Esophagus squamous epithelium (tissue), 5 donors: ENCODE data around the gene ITFG1. TPM values are rescaled to one million over a fixed set of nuclear protein-coding genes. Genes with fewer than 3 reads are reported as not detected.

Experiments
- DNase-seq: peaks from one replicate; lab custom pipeline; 2025; lab: John Stamatoyannopoulos, UW
- H3K27ac ChIP-seq, 4 donors: fragments of 200-600 bp; sonication (generic); one replicate each; pipeline ENCODE4 v1.5.1; 2016 to 2019; ENCODE audit warnings: mild to moderate bottlenecking in 1 of 4
- H3K27me3 ChIP-seq, 4 donors: fragments of 200-600 bp; sonication (generic); 1 replicate in 3 of 4; 2 replicates in 1 of 4; pipeline versions ENCODE4 v1.5.1 to v1.6.0; 2017 to 2021; ENCODE audit warnings: antibody characterized with exemption in 1 of 4
- H3K36me3 ChIP-seq, 3 donors: fragments of 200-600 bp; sonication (generic); one replicate each; pipeline ENCODE4 v1.5.1; 2016 to 2019
- H3K4me1 ChIP-seq, 3 donors: fragments of 200-600 bp; sonication (generic); one replicate each; pipeline ENCODE4 v1.5.1; 2017 to 2019
- H3K4me3 ChIP-seq, 4 donors: fragments of 200-600 bp; sonication (generic); 1 replicate in 3 of 4; 2 replicates in 1 of 4; pipeline ENCODE4 v1.5.1; 2016 to 2019; ENCODE audit warnings: mild to moderate bottlenecking in 2 of 4, moderate library complexity in 1 of 4
- H3K9me3 ChIP-seq, 3 donors: fragments of 200-600 bp; sonication (generic); one replicate each; pipeline ENCODE4 v1.5.1; 2016 to 2019
- POLR2A ChIP-seq, 4 donors: fragments of 450-650 bp; IDR thresholded peaks; one replicate each; pipeline ENCODE4 v1.6.1; 2017; ENCODE audit warnings: antibody characterized with exemption in 4 of 4, mild to moderate bottlenecking in 4 of 4, moderate library complexity in 3 of 4
- WGBS, 2 donors: methylation state at CpG; one replicate each; pipeline ENCODE4 v1.1.5; 2018; 5-methylcytosine and 5-hydroxymethylcytosine counted together
- intact Hi-C: fragments of 100-400 bp; cut with DNase I; formaldehyde crosslinking; loops from one replicate; pipeline ENCODE4 v1.15.0; 2022
- total RNA-seq, 4 donors: library from RNA; depleted of rRNA; stranded (reverse); fragments of >200 nt; gene quantifications; one replicate each; pipeline ENCODE4 v1.1.0, GENCODE V29; 2016
- TF ChIP-seq, protein P1 (sequence below), 6 experiments: fragments of 450-650 bp in 4 of 6; fragments of 200-600 bp in 2 of 6; sonication (generic) in 2 of 6; IDR thresholded peaks; one replicate each; pipeline ENCODE4 v1.5.1; 2016 to 2019; ENCODE audit warnings: antibody characterized with exemption in 6 of 6, mild to moderate bottlenecking in 4 of 6, moderate library complexity in 4 of 6
- donor health status: DM: yes; HTN: yes; CAD: no.

ITFG1 gene
- total RNA-seq, 4 donors from 2014 or later: 16.1 to 31.9 (median 26.4) TPM

DNA sequence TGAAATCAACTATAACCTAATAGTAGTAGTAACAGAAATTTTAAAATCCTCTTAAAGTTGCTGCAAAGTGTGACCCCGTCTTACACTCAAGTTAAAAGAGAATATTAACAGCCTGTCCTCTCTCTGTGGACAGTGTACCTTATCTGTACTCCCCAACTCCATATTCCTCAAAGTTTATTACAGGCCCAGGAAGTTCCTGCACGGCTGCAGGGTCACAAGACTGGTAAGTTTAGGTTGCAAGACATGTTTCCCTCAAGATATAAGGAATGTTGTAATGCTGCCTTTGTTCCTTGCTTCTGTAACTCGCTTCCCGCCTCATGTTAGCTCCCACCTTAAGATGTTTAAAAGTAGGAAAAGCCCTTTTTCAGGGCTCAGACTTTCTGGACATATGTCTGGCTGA is 72.2 kb downstream of the ITFG1 start:
- Histone ChIP-seq H3K36me3 (no peaks in the 10 kb centered on the region), H3K9me3 (no peaks in the 10 kb centered on the region), H3K27ac (no peak overlapping the region), H3K27me3 (no peaks in the 10 kb centered on the region), H3K4me1 (no peaks in the 10 kb centered on the region), H3K4me3 (no peak overlapping the region)
- no peak for TF ChIP-seq POLR2A (IDR thresholded peaks at IDR 0.05)
- TF ChIP-seq, protein P1, sequence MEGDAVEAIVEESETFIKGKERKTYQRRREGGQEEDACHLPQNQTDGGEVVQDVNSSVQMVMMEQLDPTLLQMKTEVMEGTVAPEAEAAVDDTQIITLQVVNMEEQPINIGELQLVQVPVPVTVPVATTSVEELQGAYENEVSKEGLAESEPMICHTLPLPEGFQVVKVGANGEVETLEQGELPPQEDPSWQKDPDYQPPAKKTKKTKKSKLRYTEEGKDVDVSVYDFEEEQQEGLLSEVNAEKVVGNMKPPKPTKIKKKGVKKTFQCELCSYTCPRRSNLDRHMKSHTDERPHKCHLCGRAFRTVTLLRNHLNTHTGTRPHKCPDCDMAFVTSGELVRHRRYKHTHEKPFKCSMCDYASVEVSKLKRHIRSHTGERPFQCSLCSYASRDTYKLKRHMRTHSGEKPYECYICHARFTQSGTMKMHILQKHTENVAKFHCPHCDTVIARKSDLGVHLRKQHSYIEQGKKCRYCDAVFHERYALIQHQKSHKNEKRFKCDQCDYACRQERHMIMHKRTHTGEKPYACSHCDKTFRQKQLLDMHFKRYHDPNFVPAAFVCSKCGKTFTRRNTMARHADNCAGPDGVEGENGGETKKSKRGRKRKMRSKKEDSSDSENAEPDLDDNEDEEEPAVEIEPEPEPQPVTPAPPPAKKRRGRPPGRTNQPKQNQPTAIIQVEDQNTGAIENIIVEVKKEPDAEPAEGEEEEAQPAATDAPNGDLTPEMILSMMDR (IDR thresholded peaks at IDR 0.05): no peak
- intact Hi-C loops: no loop called here
- no peak for DNase-seq
- 93 to 97% methylated on average over 4 of the region's 4 CpGs for WGBS, 2 donors

DNA sequence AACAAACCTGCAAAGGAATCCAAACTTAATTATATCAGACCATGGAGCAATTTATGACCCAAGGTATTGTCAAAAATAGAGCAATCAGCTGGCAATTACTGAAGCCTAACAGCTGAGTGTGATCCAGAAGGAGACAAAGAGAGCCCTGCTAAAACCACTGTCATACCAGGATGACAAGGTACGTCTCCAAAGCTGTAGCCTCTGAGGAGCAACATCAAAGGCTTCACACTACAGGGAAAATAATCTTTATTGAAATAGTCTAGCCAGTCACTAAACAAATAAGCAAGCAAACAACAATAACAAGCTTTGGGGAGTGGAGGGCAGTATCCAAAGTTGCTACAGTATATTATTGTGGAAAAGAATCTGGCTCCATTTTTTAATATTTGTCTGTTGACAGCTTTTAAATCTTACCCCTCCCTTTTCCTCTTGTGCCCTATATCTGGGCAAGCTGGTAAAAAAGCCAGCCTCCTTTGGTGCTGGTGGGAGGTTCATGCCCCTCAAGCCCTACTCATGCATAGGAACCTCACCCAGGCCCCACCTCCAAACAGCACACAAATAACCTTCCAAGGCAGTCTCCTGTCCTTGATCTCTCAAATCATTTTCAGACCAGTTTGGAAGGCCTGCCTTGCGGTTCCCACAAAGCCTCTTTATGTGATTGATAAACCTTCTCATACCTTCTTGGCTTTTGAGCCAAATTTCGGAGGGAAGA is 73.7 kb downstream of the ITFG1 start:
- no peak for TF ChIP-seq POLR2A (IDR thresholded peaks at IDR 0.05)
- TF ChIP-seq, protein P1 (IDR thresholded peaks at IDR 0.05): no peak
- no peak for DNase-seq
- H3K4me1 ChIP-seq: no peaks in the 10 kb centered on the region
- intact Hi-C loops: no loop called here
- H3K27ac ChIP-seq: no peak overlapping the region
- H3K27me3 ChIP-seq: no peaks in the 10 kb centered on the region
- WGBS, 2 donors: 87 to 91% methylated on average over 3 of the region's 3 CpGs
- no peaks in the 10 kb centered on the region for H3K36me3 ChIP-seq
- H3K4me3 ChIP-seq: no peak overlapping the region
- no peaks in the 10 kb centered on the region for H3K9me3 ChIP-seq

DNA sequence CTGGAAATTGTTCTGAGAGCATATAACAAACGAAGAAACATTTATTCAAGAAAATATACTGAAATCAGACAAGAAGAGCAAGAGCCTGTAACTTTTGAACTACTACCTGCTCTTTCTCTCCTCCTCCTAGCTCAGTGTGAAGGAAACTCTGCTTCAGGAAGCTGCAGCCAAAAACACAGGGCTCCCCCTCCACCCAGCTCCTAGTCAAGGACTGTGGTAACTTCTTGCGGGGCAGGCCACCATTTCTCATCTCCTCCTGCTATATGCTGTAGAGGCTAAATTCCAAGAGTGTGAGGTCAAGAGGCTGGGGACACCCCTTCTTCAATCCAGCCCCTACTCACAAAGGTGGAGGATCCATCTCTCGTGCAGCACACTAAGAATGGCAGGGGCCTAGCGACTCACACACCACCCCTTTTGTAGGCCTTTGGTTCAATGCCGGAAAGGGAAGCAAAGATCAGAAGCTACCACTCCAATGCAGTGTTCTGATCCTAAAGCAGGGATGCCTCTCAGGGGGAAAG is 74.6 kb downstream of the ITFG1 start:
- Histone ChIP-seq H3K27me3 (no peaks in the 10 kb centered on the region), H3K4me3 (no peak overlapping the region), H3K36me3 (no peaks in the 10 kb centered on the region), H3K4me1 (no peaks in the 10 kb centered on the region), H3K27ac (no peak overlapping the region), H3K9me3 (no peaks in the 10 kb centered on the region)
- no peak for DNase-seq
- intact Hi-C loops: no loop called here
- no peak for TF ChIP-seq POLR2A (IDR thresholded peaks at IDR 0.05)
- 88 to 100% methylated on average over 2 to 4 of the region's 5 CpGs for WGBS, 2 donors

DNA sequence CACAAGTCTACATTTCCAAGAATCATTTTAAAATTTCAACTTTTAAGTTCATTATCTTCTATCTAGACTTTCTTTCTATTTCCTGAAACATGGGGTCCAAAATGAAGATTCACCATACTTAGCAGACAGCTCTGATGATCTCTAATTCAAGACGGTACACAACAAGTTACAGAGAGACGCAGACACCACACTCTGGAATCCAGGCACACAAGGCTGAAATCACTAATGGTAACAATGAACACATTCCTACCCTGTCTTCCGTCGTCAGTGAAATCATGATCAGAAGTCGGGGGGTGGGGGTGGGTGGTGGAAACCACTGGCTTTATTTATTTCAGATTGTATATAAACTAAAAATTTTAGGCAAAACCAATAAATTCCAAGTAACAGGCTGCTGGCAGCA is 78.5 kb downstream of the ITFG1 start:
- 90 to 98% methylated on average over 5 of the region's 5 CpGs for WGBS, 2 donors
- H3K4me3 ChIP-seq: no peak overlapping the region
- H3K9me3 ChIP-seq: no peaks in the 10 kb centered on the region
- no peaks in the 10 kb centered on the region for H3K4me1 ChIP-seq
- no peaks in the 10 kb centered on the region for H3K36me3 ChIP-seq
- H3K27ac ChIP-seq: no peak overlapping the region
- no peak for DNase-seq
- intact Hi-C loops: no loop called here
- no peak for TF ChIP-seq POLR2A (IDR thresholded peaks at IDR 0.05)
- TF ChIP-seq, protein P1 (IDR thresholded peaks at IDR 0.05): no peak
- no peaks in the 10 kb centered on the region for H3K27me3 ChIP-seq

DNA sequence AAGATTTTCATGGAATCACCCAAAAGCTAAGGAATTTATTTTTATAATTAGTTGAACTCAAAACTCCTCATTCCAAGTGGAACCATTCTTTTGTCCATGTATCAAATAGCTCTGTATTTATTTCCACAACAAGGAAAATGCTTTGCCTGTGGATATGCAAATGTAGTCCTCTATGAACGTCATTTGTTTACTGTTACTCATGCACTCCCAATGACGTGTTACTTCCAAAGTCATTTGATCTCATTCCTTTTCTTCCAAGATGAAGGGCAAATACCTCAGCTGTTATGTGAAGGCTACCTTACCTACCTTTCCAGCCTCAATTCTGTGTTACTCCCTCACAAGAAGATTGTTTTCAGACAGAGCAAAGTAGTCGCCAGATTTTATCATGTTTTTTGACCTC is 83.7 kb downstream of the ITFG1 start:
- 70 to 77% methylated on average over 3 of the region's 3 CpGs for WGBS, 2 donors
- no peak overlapping the region for H3K27ac ChIP-seq
- no peak overlapping the region for H3K4me3 ChIP-seq
- no peak for TF ChIP-seq POLR2A (IDR thresholded peaks at IDR 0.05)
- TF ChIP-seq, protein P1 (IDR thresholded peaks at IDR 0.05): no peak
- intact Hi-C loops: no loop called here
- no peaks in the 10 kb centered on the region for H3K27me3 ChIP-seq
- H3K36me3 ChIP-seq: peaks cover 0 to 31% (median 0%) of the 10 kb centered on the region in 3 donors
- no peak for DNase-seq
- H3K9me3 ChIP-seq: no peaks in the 10 kb centered on the region
- H3K4me1 ChIP-seq: no peaks in the 10 kb centered on the region
